ENCODE measurements around the gene LHX6.

GRCh38 chr9:122236681-122237080 lies 7.9 kb upstream of the LHX6 start:
- TF ChIP-seq CTCF (conservative IDR thresholded peaks at IDR 0.05; ENCODE audit: low read depth in 2 of 2) (no peak), POLR2AphosphoS5 (IDR thresholded peaks at IDR 0.05; ENCODE audit: low read depth) (no peak), CREB1 (CRISPR knock-in tag; IDR thresholded peaks at IDR 0.05; ENCODE audit: low read depth) (no peak), JUNB (IDR thresholded peaks at IDR 0.05; ENCODE audit: unreplicated experiment) (no peak)
- TF ChIP-seq, protein P1, sequence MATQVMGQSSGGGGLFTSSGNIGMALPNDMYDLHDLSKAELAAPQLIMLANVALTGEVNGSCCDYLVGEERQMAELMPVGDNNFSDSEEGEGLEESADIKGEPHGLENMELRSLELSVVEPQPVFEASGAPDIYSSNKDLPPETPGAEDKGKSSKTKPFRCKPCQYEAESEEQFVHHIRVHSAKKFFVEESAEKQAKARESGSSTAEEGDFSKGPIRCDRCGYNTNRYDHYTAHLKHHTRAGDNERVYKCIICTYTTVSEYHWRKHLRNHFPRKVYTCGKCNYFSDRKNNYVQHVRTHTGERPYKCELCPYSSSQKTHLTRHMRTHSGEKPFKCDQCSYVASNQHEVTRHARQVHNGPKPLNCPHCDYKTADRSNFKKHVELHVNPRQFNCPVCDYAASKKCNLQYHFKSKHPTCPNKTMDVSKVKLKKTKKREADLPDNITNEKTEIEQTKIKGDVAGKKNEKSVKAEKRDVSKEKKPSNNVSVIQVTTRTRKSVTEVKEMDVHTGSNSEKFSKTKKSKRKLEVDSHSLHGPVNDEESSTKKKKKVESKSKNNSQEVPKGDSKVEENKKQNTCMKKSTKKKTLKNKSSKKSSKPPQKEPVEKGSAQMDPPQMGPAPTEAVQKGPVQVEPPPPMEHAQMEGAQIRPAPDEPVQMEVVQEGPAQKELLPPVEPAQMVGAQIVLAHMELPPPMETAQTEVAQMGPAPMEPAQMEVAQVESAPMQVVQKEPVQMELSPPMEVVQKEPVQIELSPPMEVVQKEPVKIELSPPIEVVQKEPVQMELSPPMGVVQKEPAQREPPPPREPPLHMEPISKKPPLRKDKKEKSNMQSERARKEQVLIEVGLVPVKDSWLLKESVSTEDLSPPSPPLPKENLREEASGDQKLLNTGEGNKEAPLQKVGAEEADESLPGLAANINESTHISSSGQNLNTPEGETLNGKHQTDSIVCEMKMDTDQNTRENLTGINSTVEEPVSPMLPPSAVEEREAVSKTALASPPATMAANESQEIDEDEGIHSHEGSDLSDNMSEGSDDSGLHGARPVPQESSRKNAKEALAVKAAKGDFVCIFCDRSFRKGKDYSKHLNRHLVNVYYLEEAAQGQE (IDR thresholded peaks at IDR 0.05; ENCODE audit: unreplicated experiment), result no peak

All from GM23338 (cell line).